PC-3 (cell line): ENCODE results near the gene PLOD1.

Experiments
- CTCF ChIP-seq: fragments of 300-600 bp; sonication (generic); conservative IDR thresholded peaks from 2 replicates; pipeline ENCODE4 v1.5.1; 2017; ENCODE audit warnings: antibody characterized with exemption, low read depth, mild to moderate bottlenecking, low read length
- EZH2 ChIP-seq: fragments of 300-600 bp; sonication (generic); IDR thresholded peaks from one replicate; pipeline ENCODE4 v1.6.1; 2017; ENCODE audit warnings: antibody characterized with exemption, mild to moderate bottlenecking, low read length; ENCODE audit not compliant: unreplicated experiment
- EZH2phosphoT487 ChIP-seq: fragments of 300-600 bp; sonication (generic); IDR thresholded peaks from 2 replicates; pipeline ENCODE4 v1.6.1; 2018; ENCODE audit warnings: mild to moderate bottlenecking, antibody characterized with exemption, low read length, borderline replicate concordance

DNA sequence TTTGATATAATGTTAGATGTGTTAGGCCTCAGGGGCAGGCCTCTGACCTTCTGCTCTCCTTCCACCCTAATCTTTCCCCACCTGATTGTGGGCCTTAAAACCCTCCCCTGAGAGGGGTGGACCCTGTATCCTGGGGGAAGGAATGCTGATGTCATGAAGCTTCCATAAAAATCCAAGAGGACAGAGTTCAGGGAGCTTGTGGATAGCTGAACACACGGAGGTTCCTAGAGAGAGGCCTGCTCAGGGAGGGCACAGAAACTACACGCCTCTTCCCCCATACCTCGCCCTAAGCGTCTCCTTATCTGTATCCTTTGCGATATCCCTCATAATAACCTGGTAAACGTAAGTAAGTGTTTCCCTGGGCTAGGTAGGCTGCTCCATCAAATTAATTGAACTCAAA lies 50.1 kb downstream of the PLOD1 start:
- TF ChIP-seq EZH2: no peak
- no peak for TF ChIP-seq CTCF
- no peak for TF ChIP-seq EZH2phosphoT487
